ENCODE data around the gene ZNF618. TPM values are rescaled to one million over a fixed set of nuclear protein-coding genes. Genes with fewer than 3 reads are reported as not detected.

The ZNF618 gene
- total RNA-seq, 2 donors from 2014 or later = 0.60 to 1.7 TPM

DNA sequence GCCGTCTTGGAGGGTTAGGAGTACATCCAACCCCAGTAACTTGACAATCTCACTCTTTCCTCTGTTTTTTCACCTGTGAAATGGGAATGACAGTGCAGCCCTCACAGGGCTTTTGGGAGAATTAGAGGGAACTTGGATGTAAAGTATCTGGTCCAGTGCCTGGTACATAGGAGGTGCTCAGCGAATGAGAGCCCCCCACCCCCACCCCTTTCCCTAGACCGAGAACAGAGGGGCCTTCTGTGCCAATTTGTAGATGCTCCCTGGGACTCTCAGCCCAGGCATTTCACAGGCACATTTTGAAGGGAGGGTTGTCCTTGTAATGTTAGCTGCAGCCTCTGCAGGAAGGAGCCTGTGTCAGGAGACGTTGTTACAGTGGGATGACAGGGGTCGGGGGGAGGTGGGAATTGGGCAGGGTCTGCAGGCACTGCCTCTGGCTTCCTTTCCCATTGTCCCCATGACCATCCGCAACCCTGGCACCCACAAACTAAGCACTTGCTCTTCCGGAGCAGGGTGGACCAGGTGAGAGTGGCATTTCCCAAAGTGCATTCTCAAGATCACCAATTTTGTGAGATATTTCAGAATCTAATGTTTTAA, 155.0 kb downstream of the ZNF618 start:
- DNase-seq = no peak
- no peak overlapping the region for H3K4me3 Mint-ChIP-seq
- no peaks in the 10 kb centered on the region for H3K9me3 ChIP-seq (ENCODE audit: control insufficient read depth, low read length, poor library complexity, severe bottlenecking)
- no peak overlapping the region for H3K27ac Mint-ChIP-seq
- H3K36me3 Mint-ChIP-seq (ENCODE audit: low read depth) = peaks cover 6% of the 10 kb centered on the region
- no peak for ATAC-seq
- no peaks in the 10 kb centered on the region for H3K4me1 Mint-ChIP-seq
- H3K27me3 Mint-ChIP-seq = no peaks in the 10 kb centered on the region

- no peak for ATAC-seq
- peaks cover 6% of the 10 kb centered on the region for H3K36me3 Mint-ChIP-seq (ENCODE audit: low read depth)
- H3K9me3 ChIP-seq (ENCODE audit: control insufficient read depth, low read length, poor library complexity, severe bottlenecking) = no peaks in the 10 kb centered on the region
- no peaks in the 10 kb centered on the region for H3K27me3 Mint-ChIP-seq
- no peak for DNase-seq
- H3K4me3 Mint-ChIP-seq = no peak overlapping the region
- no peak overlapping the region for H3K27ac Mint-ChIP-seq
- H3K4me1 Mint-ChIP-seq = no peaks in the 10 kb centered on the region
These were observed 156.1 kb downstream of the ZNF618 start for GRCh38 chr9:114031948-114032840.

- ATAC-seq (no peak), DNase-seq (no peak)
- H3K27me3 Mint-ChIP-seq = no peaks in the 10 kb centered on the region
- H3K9me3 ChIP-seq (ENCODE audit: control insufficient read depth, low read length, poor library complexity, severe bottlenecking) = no peaks in the 10 kb centered on the region
- H3K36me3 Mint-ChIP-seq (ENCODE audit: low read depth) = peaks cover 6% of the 10 kb centered on the region
- H3K4me3 Mint-ChIP-seq = no peak overlapping the region
- no peak overlapping the region for H3K27ac Mint-ChIP-seq
- H3K4me1 Mint-ChIP-seq = no peaks in the 10 kb centered on the region
These were observed 157.4 kb downstream of the ZNF618 start for GRCh38 chr9:114033397-114034103.

DNA sequence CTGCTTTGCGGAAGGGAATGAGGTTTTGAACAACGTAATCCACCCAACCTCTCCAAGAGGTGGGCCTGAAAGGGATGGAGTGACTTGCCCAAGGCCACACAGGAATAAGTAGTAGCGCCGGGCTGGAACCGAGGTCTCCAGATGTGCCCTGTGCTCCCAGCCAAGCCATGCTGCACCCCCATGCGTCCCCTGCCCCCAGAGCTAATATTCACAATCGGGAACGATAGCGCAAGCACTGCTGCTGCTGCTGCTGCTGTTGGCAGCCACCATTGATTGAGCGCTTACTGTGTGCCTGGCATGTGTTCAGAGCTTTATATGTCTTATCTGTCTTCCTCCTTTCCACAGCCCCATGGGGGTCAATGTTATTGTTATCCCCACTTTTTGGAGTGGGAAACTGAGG, 158.1 kb downstream of the ZNF618 start:
- DNase-seq (no peak), ATAC-seq (no peak)
- no peaks in the 10 kb centered on the region for H3K9me3 ChIP-seq (ENCODE audit: control insufficient read depth, low read length, poor library complexity, severe bottlenecking)
- H3K36me3 Mint-ChIP-seq (ENCODE audit: low read depth) = peaks cover 6% of the 10 kb centered on the region
- no peak overlapping the region for H3K27ac Mint-ChIP-seq
- no peak overlapping the region for H3K4me3 Mint-ChIP-seq
- H3K27me3 Mint-ChIP-seq = no peaks in the 10 kb centered on the region
- H3K4me1 Mint-ChIP-seq = no peaks in the 10 kb centered on the region

DNA sequence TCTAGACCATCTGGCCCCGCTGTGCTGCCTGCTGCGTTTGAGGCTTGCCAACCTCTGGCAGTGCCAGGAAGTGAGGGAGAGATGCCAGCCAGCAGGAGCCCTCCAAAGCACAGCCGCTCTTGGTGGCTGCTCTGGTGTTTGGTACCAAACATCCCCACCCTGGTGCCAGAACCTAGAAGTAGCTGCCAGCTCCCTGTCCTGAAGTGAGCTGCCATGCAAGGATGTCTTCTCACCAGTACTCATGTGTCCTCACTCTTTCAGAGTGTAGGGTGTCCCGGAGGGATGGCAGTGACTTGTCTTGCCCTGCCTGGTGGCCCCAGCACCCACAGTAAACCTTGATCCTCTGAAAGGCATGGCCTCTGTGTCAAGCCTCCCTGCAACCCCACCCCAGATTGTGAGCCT, 158.6 kb downstream of the ZNF618 start:
- DNase-seq (no peak), ATAC-seq (no peak)
- Mint-ChIP-seq H3K27ac (no peak overlapping the region), H3K4me1 (no peaks in the 10 kb centered on the region), H3K36me3 (ENCODE audit: low read depth) (peaks cover 6% of the 10 kb centered on the region), H3K4me3 (no peak overlapping the region), H3K27me3 (no peaks in the 10 kb centered on the region)
- H3K9me3 ChIP-seq (ENCODE audit: control insufficient read depth, low read length, poor library complexity, severe bottlenecking) = no peaks in the 10 kb centered on the region

DNA sequence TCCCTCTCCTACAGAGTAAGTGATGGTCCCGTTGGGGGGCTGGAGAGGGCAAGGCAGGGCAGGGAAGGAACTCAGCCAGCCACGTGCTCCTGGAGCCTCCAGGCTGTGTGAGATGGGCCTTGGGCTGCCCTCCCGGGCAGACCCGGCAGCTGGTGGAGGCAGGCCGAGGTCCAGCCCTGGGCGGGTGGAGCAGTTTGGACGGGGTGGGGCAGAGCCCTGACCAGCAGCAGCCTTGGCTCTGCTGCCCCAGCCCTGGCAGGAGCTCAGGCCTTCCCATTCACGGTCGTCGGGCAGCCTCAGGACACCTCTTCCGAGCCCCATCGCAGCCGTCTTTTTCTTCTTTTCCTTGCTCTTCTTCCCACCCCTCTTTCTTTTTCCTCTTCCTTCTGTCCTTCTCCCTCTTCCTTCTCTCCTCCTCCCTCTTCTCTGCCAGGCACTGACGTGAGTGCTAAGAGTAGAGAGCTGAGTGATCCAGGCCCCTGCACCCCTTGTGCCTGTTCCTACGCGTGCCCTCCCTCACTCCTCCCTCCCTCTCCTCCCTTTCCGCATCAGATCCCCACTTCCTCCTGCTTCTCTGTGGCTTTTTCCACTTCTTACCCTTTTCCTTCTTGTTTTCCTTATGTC, 159.2 kb downstream of the ZNF618 start:
- H3K4me3 Mint-ChIP-seq = no peak overlapping the region
- H3K9me3 ChIP-seq (ENCODE audit: control insufficient read depth, low read length, poor library complexity, severe bottlenecking) = no peaks in the 10 kb centered on the region
- no peaks in the 10 kb centered on the region for H3K27me3 Mint-ChIP-seq
- ATAC-seq (no peak), DNase-seq (no peak)
- no peak overlapping the region for H3K27ac Mint-ChIP-seq
- H3K36me3 Mint-ChIP-seq (ENCODE audit: low read depth) = peaks cover 6% of the 10 kb centered on the region
- H3K4me1 Mint-ChIP-seq = no peaks in the 10 kb centered on the region

DNA sequence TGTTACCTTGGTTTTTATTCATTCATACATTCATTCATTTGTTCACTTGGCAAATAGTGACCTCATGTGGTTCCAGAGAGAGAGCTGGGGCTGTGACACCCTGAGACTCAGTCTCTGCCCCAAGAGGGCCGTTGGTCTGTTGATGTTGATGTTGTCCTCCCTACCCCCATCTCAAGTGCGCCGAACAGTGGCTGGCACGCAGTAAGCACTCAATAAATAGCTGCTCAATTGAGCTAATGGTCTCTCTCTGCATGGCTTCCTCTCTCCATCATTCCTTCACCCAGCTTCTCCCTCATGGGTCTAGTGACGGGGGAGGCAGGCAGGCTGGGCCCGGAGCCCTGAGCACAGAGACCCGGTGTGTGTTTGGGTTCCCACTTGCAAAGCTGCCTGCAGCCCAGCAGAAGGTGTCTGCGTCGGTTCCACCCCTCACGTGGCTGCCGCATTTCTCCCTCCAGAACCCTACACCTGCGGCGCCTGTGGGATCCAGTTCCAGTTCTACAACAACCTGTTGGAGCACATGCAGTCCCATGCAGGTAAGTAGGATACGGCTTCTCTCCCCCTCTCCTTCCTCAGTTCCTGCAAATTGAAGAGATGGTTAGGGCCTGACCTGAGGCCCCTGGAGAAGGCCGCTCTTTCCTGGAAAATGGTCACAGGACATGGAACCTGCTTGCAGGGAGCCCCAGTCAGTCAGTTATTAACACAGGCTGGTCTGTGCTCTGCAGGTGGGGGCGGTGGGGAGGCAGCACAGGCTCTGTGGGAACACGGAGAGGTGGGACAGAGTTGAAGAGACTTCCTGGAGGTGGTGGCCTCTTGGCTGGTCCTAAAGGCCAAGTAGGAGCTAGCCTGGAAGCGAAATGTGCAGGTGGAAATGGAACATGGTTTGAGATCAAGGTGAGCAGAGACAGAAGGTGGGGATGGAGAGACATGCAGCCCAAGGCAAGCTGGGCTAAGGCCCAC, 160.0 kb downstream of the ZNF618 start:
- H3K4me1 Mint-ChIP-seq = no peaks in the 10 kb centered on the region
- ATAC-seq (no peak), DNase-seq (no peak)

DNA sequence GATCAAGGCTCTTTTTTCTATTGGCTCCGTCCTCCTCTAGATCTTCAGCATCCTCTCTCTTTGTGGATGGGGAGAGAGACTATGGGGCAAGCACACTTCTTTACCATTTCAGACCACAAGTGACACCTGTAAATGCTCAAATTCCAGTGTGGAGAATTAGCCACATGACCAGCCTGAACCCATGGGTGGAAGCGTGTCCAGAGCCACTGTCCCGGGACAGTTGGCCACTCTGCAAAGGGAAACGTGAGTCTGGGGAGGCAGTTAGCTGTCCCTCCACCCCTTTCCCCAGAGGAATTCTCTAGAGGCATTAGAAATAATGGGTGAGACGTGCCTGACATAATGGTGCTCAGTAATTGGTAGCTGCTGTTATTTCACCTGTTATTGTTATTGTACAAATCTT, 161.1 kb downstream of the ZNF618 start:
- no peaks in the 10 kb centered on the region for H3K9me3 ChIP-seq (ENCODE audit: control insufficient read depth, low read length, poor library complexity, severe bottlenecking)
- ATAC-seq (no peak), DNase-seq (no peak)
- H3K36me3 Mint-ChIP-seq (ENCODE audit: low read depth) = peaks cover 6% of the 10 kb centered on the region
- H3K4me3 Mint-ChIP-seq = no peak overlapping the region
- no peaks in the 10 kb centered on the region for H3K4me1 Mint-ChIP-seq
- H3K27ac Mint-ChIP-seq = no peak overlapping the region
- H3K27me3 Mint-ChIP-seq = no peaks in the 10 kb centered on the region

More for the DNA sequence above, 160.0 kb downstream of the ZNF618 start:
- H3K9me3 ChIP-seq (ENCODE audit: control insufficient read depth, low read length, poor library complexity, severe bottlenecking) = no peaks in the 10 kb centered on the region
- Mint-ChIP-seq H3K36me3 (ENCODE audit: low read depth) (peaks cover 6% of the 10 kb centered on the region), H3K27ac (no peak overlapping the region), H3K27me3 (no peaks in the 10 kb centered on the region), H3K4me3 (no peak overlapping the region)

GRCh38 chr9:114037961-114038723, 162.0 kb downstream of the ZNF618 start:
- Mint-ChIP-seq H3K4me3 (no peak overlapping the region), H3K27ac (no peak overlapping the region), H3K4me1 (no peaks in the 10 kb centered on the region), H3K27me3 (no peaks in the 10 kb centered on the region), H3K36me3 (ENCODE audit: low read depth) (peaks cover 6% of the 10 kb centered on the region)
- ATAC-seq = no peak
- no peak for DNase-seq
- H3K9me3 ChIP-seq (ENCODE audit: control insufficient read depth, low read length, poor library complexity, severe bottlenecking) = no peaks in the 10 kb centered on the region

DNA sequence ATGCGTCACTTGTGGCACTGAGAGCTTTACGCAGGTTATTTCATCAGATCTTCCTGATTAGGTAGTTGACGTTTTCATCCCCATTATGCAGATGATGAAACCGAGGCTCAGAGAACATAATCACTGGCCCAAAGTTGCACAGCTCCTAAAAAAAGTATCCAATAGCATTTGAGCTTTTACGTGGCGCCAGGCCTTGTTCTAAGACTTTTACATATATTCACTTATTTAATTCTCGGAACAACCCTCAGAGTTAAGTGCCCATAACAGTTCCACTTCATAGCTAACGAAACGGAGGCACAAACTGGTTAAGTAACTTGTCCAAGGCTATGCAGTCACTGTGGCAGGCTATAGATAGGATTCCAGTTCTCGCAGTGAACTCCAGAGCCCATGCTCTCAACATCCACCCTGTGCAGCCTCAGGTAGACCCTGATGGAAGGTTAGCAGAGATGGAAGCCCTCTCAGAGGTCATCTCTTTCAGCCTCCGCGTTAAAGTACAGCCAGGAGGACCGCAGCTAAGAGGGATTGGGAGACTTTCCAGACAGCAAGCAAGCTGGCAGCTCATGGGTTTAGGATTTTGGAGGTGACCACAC, 162.7 kb downstream of the ZNF618 start:
- H3K27me3 Mint-ChIP-seq = no peaks in the 10 kb centered on the region
- H3K4me3 Mint-ChIP-seq = no peak overlapping the region

DNA sequence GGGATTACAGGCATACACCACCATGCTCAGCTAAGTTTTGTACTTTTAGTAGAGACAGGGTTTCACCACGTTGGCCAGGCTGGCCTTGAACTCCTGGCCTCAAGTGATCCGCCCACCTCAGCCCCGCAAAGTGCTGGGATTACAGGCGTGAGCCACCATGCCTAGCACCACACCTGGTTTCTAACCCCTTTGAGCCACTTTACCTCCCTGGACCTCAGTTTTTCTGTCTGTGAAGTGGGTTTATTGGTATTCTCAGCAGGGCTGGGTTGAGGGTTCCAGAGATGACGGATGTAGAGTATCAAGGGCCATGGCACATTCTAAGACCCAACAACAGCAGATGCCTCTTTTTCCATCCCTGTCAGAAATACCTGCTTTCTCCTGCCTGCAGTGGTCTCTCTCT, 163.4 kb downstream of the ZNF618 start:
- peaks cover 6% of the 10 kb centered on the region for H3K36me3 Mint-ChIP-seq (ENCODE audit: low read depth)
- H3K27ac Mint-ChIP-seq = no peak overlapping the region
- H3K27me3 Mint-ChIP-seq = no peaks in the 10 kb centered on the region
- ATAC-seq = no peak
- no peaks in the 10 kb centered on the region for H3K4me1 Mint-ChIP-seq
- no peak for DNase-seq
- H3K4me3 Mint-ChIP-seq = no peak overlapping the region
- H3K9me3 ChIP-seq (ENCODE audit: control insufficient read depth, low read length, poor library complexity, severe bottlenecking) = no peaks in the 10 kb centered on the region

More for the DNA sequence above, 162.7 kb downstream of the ZNF618 start:
- no peak overlapping the region for H3K27ac Mint-ChIP-seq
- no peaks in the 10 kb centered on the region for H3K9me3 ChIP-seq (ENCODE audit: control insufficient read depth, low read length, poor library complexity, severe bottlenecking)
- ATAC-seq (no peak), DNase-seq (no peak)
- no peaks in the 10 kb centered on the region for H3K4me1 Mint-ChIP-seq
- peaks cover 6% of the 10 kb centered on the region for H3K36me3 Mint-ChIP-seq (ENCODE audit: low read depth)

Data from T-helper 17 cell (primary cell).